HEK293 (cell line): ENCODE measurements around the gene RPRD1A.
A peak's percentile ranks its signal among the peaks of the same experiment; 100 is the strongest.

Experiments used
- CTCF ChIA-PET: fragments of 350-600 bp; formaldehyde crosslinking; extraction: SDS; loops from one replicate; lab custom pipeline; 2021; ENCODE audit warnings: antibody characterized with exemption; lab: Yijun Ruan, JAX
- POLR2A ChIA-PET: fragments of 300-600 bp; formaldehyde crosslinking; extraction: SDS; loops from one replicate; lab custom pipeline; 2020; ENCODE audit warnings: antibody characterized with exemption, inconsistent platforms; lab: Yijun Ruan, JAX
- H3K27ac ChIP-seq: fragments of 200-500 bp; sonication (Bioruptor generic); 2 replicates; pipeline ENCODE4 v1.5.1; 2014; ENCODE audit warnings: low read depth, low read length, control low read depth, inconsistent platforms; ENCODE audit errors: extremely low read depth
- H3K36me3 ChIP-seq, 2 experiments: fragments of 200-500 bp in 1 of 2; sonication (Bioruptor generic) in 1 of 2; 1 replicate in 1 of 2; 2 replicates in 1 of 2; pipeline ENCODE4 v1.5.1; 2014 to 2017; ENCODE audit warnings: inconsistent platforms in 2 of 2, low read length in 2 of 2; ENCODE audit not compliant: control insufficient read depth in 2 of 2, insufficient read depth in 1 of 2
- H3K4me1 ChIP-seq: fragments of 200-500 bp; sonication (Bioruptor generic); 2 replicates; pipeline ENCODE4 v1.5.1; 2014; ENCODE audit warnings: mild to moderate bottlenecking, low read length, inconsistent platforms; ENCODE audit not compliant: control insufficient read depth, insufficient read depth
- H3K4me3 ChIP-seq: 2 replicates; pipeline ENCODE4 v1.5.1; 2011; ENCODE audit warnings: low read depth, mild to moderate bottlenecking, control low read depth, low read length, moderate library complexity
- H3K9me3 ChIP-seq: fragments of 200-500 bp; sonication (Bioruptor generic); 2 replicates; pipeline ENCODE4 v1.5.1; 2014; ENCODE audit warnings: low read depth, low read length, inconsistent platforms; ENCODE audit not compliant: control insufficient read depth, insufficient read depth
- EGR2 ChIP-seq: fragments of 450-650 bp; formaldehyde crosslinking; IDR thresholded peaks from 2 replicates; pipeline ENCODE4 v1.5.1; 2016; ENCODE audit warnings: low read depth, missing biosample characterization, missing genetic modification characterization
- INSM2 ChIP-seq: fragments of 450-650 bp; formaldehyde crosslinking; IDR thresholded peaks from 2 replicates; pipeline ENCODE4 v1.5.1; 2016; ENCODE audit warnings: missing biosample characterization, missing genetic modification characterization
- MEIS1 ChIP-seq: sonication (generic); formaldehyde crosslinking; IDR thresholded peaks from 2 replicates; pipeline ENCODE4 v1.8.1; 2022; ENCODE audit warnings: missing genetic modification reagents, mild to moderate bottlenecking, borderline replicate concordance
- PRDM4 ChIP-seq: fragments of 450-650 bp; formaldehyde crosslinking; IDR thresholded peaks from 2 replicates; pipeline ENCODE4 v1.5.1; 2017; ENCODE audit warnings: missing biosample characterization, missing genetic modification characterization
- TRIM28 ChIP-seq: IDR thresholded peaks from 2 replicates; pipeline ENCODE4 v1.6.1; 2011; ENCODE audit warnings: low read length, control low read depth, borderline replicate concordance
- ZBTB1 ChIP-seq: fragments of 450-650 bp; formaldehyde crosslinking; IDR thresholded peaks from 2 replicates; pipeline ENCODE4 v1.5.1; 2016; ENCODE audit warnings: missing biosample characterization, missing genetic modification characterization
- ZFHX2 ChIP-seq: fragments of 450-650 bp; formaldehyde crosslinking; conservative IDR thresholded peaks from 2 replicates; pipeline ENCODE4 v1.5.1; 2016; ENCODE audit warnings: missing biosample characterization, missing genetic modification characterization
- ZFP69B ChIP-seq: fragments of 450-650 bp; formaldehyde crosslinking; IDR thresholded peaks from 2 replicates; pipeline ENCODE4 v1.5.1; 2016; ENCODE audit warnings: missing biosample characterization, missing genetic modification characterization
- ZNF157 ChIP-seq: fragments of 450-650 bp; formaldehyde crosslinking; IDR thresholded peaks from 2 replicates; pipeline ENCODE4 v1.5.1; 2016; ENCODE audit warnings: missing biosample characterization, missing genetic modification characterization
- ZNF18 ChIP-seq: fragments of 450-650 bp; formaldehyde crosslinking; IDR thresholded peaks from 2 replicates; pipeline ENCODE4 v1.5.1; 2016; ENCODE audit warnings: missing biosample characterization, missing genetic modification characterization
- ZNF19 ChIP-seq: fragments of 450-650 bp; formaldehyde crosslinking; IDR thresholded peaks from 2 replicates; pipeline ENCODE4; 2016; ENCODE audit warnings: missing biosample characterization, missing genetic modification characterization, low read depth
- ZNF324 ChIP-seq: fragments of 450-650 bp; formaldehyde crosslinking; IDR thresholded peaks from 2 replicates; pipeline ENCODE4 v1.5.1; 2016; ENCODE audit warnings: missing biosample characterization, missing genetic modification characterization
- ZNF398 ChIP-seq: fragments of 450-650 bp; formaldehyde crosslinking; IDR thresholded peaks from 2 replicates; pipeline ENCODE4 v1.5.1; 2017; ENCODE audit warnings: missing biosample characterization, missing genetic modification characterization
- ZNF561 ChIP-seq: fragments of 450-650 bp; IDR thresholded peaks from 2 replicates; pipeline ENCODE4 v1.5.1; 2018; ENCODE audit warnings: missing biosample characterization, missing genetic modification characterization, borderline replicate concordance
- ZNF658 ChIP-seq: fragments of 450-650 bp; formaldehyde crosslinking; IDR thresholded peaks from 2 replicates; pipeline ENCODE4; 2016; ENCODE audit warnings: missing biosample characterization, missing genetic modification characterization
- ZNF701 ChIP-seq: fragments of 450-650 bp; formaldehyde crosslinking; IDR thresholded peaks from 2 replicates; pipeline ENCODE4 v1.5.1; 2016; ENCODE audit warnings: missing biosample characterization, missing genetic modification characterization
- ZNF830 ChIP-seq: fragments of 450-650 bp; IDR thresholded peaks from 2 replicates; pipeline ENCODE4 v1.5.0; 2018; ENCODE audit warnings: missing biosample characterization, missing genetic modification characterization, low read depth, mild to moderate bottlenecking, moderate library complexity
- TF ChIP-seq, protein P1 (sequence below): fragments of 450-650 bp; formaldehyde crosslinking; optimal IDR thresholded peaks from 2 replicates; pipeline ENCODE3; 2016; ENCODE audit warnings: missing biosample characterization, mild to moderate bottlenecking, missing genetic modification characterization

Gene RPRD1A

GRCh38 chr18:35948080-35948479, 119.3 kb downstream of the RPRD1A start:
- Histone ChIP-seq H3K36me3 (no peaks in the 10 kb centered on the region), H3K9me3 (no peaks in the 10 kb centered on the region), H3K4me1 (no peaks in the 10 kb centered on the region), H3K27ac (no peak overlapping the region)
- CTCF ChIA-PET = interaction anchor here (0.7 to 1.0 kb wide), 7 partner anchors 10 to 210 kb away, joined by 3 to 4 read pairs (median 3); no protein-coding TSS in a partner anchor
- TF ChIP-seq ZNF18 (tag by site-specific recombination) = no peak
- peak; percentile 65 for TF ChIP-seq ZFHX2 (tag by site-specific recombination)
- peak; percentile 25; the same call in 1 of the 2 replicates for TF ChIP-seq ZNF398 (tag by site-specific recombination)
- TF ChIP-seq EGR2 = peak; percentile 35; the same call in 1 of the 2 replicates
- TF ChIP-seq, all 188 proteins: peak for 3
- no peak overlapping the region for H3K4me3 ChIP-seq
- POLR2A ChIA-PET = no interaction called here

DNA sequence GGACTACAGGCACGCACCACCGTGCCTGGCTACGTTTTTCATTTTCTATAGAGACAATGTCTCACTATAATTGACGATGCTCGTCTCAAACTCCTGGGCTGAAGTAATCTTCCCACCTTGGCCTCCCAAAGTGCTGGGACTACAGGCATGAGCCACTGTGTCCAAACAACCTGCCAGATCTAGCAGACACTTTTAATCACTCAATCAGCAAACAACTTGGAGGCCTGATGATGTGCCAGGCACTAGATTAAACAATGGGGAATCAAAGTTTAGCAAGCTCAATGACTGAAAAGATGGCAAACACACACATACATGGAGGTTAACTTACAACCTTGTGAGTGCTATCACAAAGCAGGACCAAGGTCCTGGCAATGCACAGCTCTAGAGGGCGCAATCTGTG, 124.7 kb downstream of the RPRD1A start:
- POLR2A ChIA-PET = interaction anchor here (0.6 kb wide), 1 partner anchor 61 kb away, joined by 4 read pairs; no protein-coding TSS in a partner anchor

More for the DNA sequence above, 124.7 kb downstream of the RPRD1A start:
- H3K4me3 ChIP-seq = no peak overlapping the region
- no peaks in the 10 kb centered on the region for H3K36me3 ChIP-seq
- H3K9me3 ChIP-seq = no peaks in the 10 kb centered on the region
- H3K27ac ChIP-seq = no peak overlapping the region
- no peaks in the 10 kb centered on the region for H3K4me1 ChIP-seq
- no peak for TF ChIP-seq ZNF157 (tag by site-specific recombination)
- TF ChIP-seq, protein P1, sequence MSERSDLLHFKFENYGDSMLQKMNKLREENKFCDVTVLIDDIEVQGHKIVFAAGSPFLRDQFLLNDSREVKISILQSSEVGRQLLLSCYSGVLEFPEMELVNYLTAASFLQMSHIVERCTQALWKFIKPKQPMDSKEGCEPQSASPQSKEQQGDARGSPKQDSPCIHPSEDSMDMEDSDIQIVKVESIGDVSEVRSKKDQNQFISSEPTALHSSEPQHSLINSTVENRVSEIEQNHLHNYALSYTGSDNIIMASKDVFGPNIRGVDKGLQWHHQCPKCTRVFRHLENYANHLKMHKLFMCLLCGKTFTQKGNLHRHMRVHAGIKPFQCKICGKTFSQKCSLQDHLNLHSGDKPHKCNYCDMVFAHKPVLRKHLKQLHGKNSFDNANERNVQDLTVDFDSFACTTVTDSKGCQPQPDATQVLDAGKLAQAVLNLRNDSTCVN = no peak
- TF ChIP-seq PRDM4 (tag by site-specific recombination) = no peak
- no peak for TF ChIP-seq ZNF324 (tag by site-specific recombination)
- TF ChIP-seq ZNF830 (tag by site-specific recombination) = no peak
- TF ChIP-seq MEIS1 = no peak
- no peak for TF ChIP-seq ZNF561 (tag by site-specific recombination)
- TF ChIP-seq ZNF658 = no peak
- no peak for TF ChIP-seq ZNF701 (tag by site-specific recombination)
- no peak for TF ChIP-seq ZBTB1 (tag by site-specific recombination)
- TF ChIP-seq INSM2 = no peak
- TF ChIP-seq ZNF19 (tag by site-specific recombination) = no peak
- no peak for TF ChIP-seq ZFP69B
- no peak for TF ChIP-seq TRIM28
- TF ChIP-seq, all 188 proteins: peak for 0
- CTCF ChIA-PET = interaction anchor here (2.6 kb wide), 1 partner anchor 8 kb away, joined by 25 read pairs; no protein-coding TSS in a partner anchor
